Gastrocnemius medialis (tissue), 4 donors: ENCODE measurements around the gene NRDE2. TPM values are rescaled to one million over a fixed set of nuclear protein-coding genes. Genes with fewer than 3 reads are reported as not detected.
A peak's percentile ranks its signal among the peaks of the same experiment; 100 is the strongest.

Source experiments
- ATAC-seq, 2 donors: fragments of 150-250 bp; one replicate each; pipeline ENCODE4 v1.9.1; 2016
- DNase-seq, 2 donors: peaks; one replicate each; pipeline ENCODE4 v3.0.0-alpha.2; 2019
- H3K27ac ChIP-seq, 4 donors: fragments of 200-600 bp; sonication (generic); 1 replicate in 1 of 4; 2 replicates in 3 of 4; pipeline ENCODE4 v1.5.1; 2016 to 2018; ENCODE audit warnings: mild to moderate bottlenecking in 2 of 4, moderate library complexity in 1 of 4
- H3K27me3 ChIP-seq, 3 donors: fragments of 200-600 bp; sonication (generic) in 2 of 3; 1 replicate in 1 of 3; 2 replicates in 2 of 3; pipeline versions ENCODE4 v1.5.1 to v1.6.0; 2016 to 2019; ENCODE audit warnings: mild to moderate bottlenecking in 1 of 3, moderate library complexity in 1 of 3
- H3K36me3 ChIP-seq, 2 donors: fragments of 200-600 bp; sonication (generic) in 1 of 2; one replicate each; pipeline ENCODE4 v1.5.1; 2017 to 2018
- H3K4me1 ChIP-seq, 2 donors: fragments of 200-600 bp; sonication (generic) in 1 of 2; one replicate each; pipeline ENCODE4 v1.5.1; 2016 to 2017; ENCODE audit warnings: mild to moderate bottlenecking in 2 of 2
- H3K4me3 ChIP-seq, 4 donors: fragments of 200-600 bp; sonication (generic) in 3 of 4; 1 replicate in 1 of 4; 2 replicates in 3 of 4; pipeline ENCODE4 v1.5.1; 2016 to 2019; ENCODE audit warnings: mild to moderate bottlenecking in 2 of 4
- H3K9me3 ChIP-seq, 3 donors: fragments of 200-600 bp; sonication (generic) in 2 of 3; 1 replicate in 1 of 3; 2 replicates in 2 of 3; pipeline ENCODE4 v1.5.1; 2016 to 2019
- CTCF ChIP-seq, 5 experiments: fragments of 450-650 bp in 3 of 5; fragments of 200-600 bp in 2 of 5; sonication (generic) in 2 of 5; IDR thresholded peaks in 4 of 5; conservative IDR thresholded peaks in 1 of 5; 1 replicate in 4 of 5; 2 replicates in 1 of 5; pipeline ENCODE4 v1.5.1; 2016 to 2019; ENCODE audit warnings: antibody characterized with exemption in 5 of 5, mild to moderate bottlenecking in 3 of 5, moderate library complexity in 3 of 5
- POLR2A ChIP-seq, 2 donors: fragments of 450-650 bp; IDR thresholded peaks; one replicate each; pipeline ENCODE4 v1.6.1; 2017; ENCODE audit warnings: antibody characterized with exemption in 2 of 2, mild to moderate bottlenecking in 2 of 2, moderate library complexity in 2 of 2
- in situ Hi-C, 4 donors: fragments of 200-750 bp; cut with MboI; loops; one replicate each; pipeline versions ENCODE4 v1.15.0 to v1.8.0; 2017; ENCODE audit warnings: low sequenced_read_pairs in 4 of 4
- intact Hi-C: fragments of 100-400 bp; cut with DNase I; formaldehyde crosslinking; loops from one replicate; pipeline ENCODE4 v1.15.1; 2023; ENCODE audit warnings: low total_unique reads
- total RNA-seq, 4 donors: library from RNA; depleted of rRNA; stranded (reverse); fragments of >200 nt; gene quantifications; one replicate each; pipeline versions ENCODE4 v1.1.0 to v1.2.3, GENCODE V29; 2016

Gene NRDE2
- total RNA-seq, 4 donors from 2014 or later, result 7.5 to 11.8 (median 10.2) TPM

GRCh38 chr14:90375934-90376333 lies 44.2 kb upstream of the NRDE2 start:
- H3K27ac ChIP-seq, result no peak overlapping the region
- no peaks in the 10 kb centered on the region for H3K27me3 ChIP-seq
- H3K4me3 ChIP-seq, result no peak overlapping the region
- in situ Hi-C loops (loop anchor here in 3 of 4 donors (25.0 kb wide), 3 partner anchors 686 to 1814 kb away; partner anchors contain the start of genes PTPN21 (in 1 of the 3), RPS6KA5 (in 1 of the 3) and ZC3H14 (in 1 of the 3)), intact Hi-C loops (no loop called here)
- H3K4me1 ChIP-seq, result peaks cover 2 to 6% of the 10 kb centered on the region in 2 donors
- TF ChIP-seq CTCF (IDR thresholded peaks at IDR 0.05 in 4 of 5, conservative IDR thresholded peaks at IDR 0.05 in 1 of 5) (no peak), POLR2A (IDR thresholded peaks at IDR 0.05) (no peak)
- ATAC-seq (no peak), DNase-seq (no peak)
- no peaks in the 10 kb centered on the region for H3K9me3 ChIP-seq
- no peaks in the 10 kb centered on the region for H3K36me3 ChIP-seq

GRCh38 chr14:90374813-90375212 lies 43.1 kb upstream of the NRDE2 start:
- no peak for TF ChIP-seq CTCF (IDR thresholded peaks at IDR 0.05 in 4 of 5, conservative IDR thresholded peaks at IDR 0.05 in 1 of 5)
- TF ChIP-seq POLR2A (IDR thresholded peaks at IDR 0.05), result no peak
- Histone ChIP-seq H3K27ac (no peak overlapping the region), H3K4me1 (no peaks in the 10 kb centered on the region), H3K36me3 (no peaks in the 10 kb centered on the region), H3K9me3 (no peaks in the 10 kb centered on the region), H3K27me3 (no peaks in the 10 kb centered on the region), H3K4me3 (no peak overlapping the region)
- DNase-seq, result no peak
- intact Hi-C loops, result no loop called here
- in situ Hi-C loops, result loop anchor here in 3 of 4 donors (25.0 kb wide), 3 partner anchors 687 to 1813 kb away; partner anchors contain the start of genes PTPN21 (in 1 of the 3), RPS6KA5 (in 1 of the 3) and ZC3H14 (in 1 of the 3)
- ATAC-seq, result no peak

DNA sequence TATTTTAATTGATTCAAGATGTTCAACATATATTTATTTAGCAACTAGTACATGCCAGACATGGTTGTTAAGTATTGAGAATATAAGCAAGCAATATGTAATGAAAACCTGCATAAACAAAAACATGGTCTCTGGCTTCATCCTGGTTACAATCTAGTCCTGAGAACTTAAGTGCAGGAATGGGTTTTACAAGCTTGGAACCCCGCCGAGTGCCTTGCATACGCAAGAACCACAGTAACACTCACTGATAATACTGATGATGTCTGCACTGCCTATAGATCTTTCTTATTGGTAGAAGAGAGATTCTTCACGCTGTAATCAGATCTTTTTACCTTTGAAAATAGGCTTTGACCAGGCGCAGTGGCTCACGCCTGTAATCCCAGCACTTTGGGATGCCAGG lies 42.1 kb upstream of the NRDE2 start:
- in situ Hi-C loops, result no loop called here
- Histone ChIP-seq H3K4me3 (no peak overlapping the region), H3K4me1 (no peaks in the 10 kb centered on the region), H3K27ac (no peak overlapping the region), H3K36me3 (no peaks in the 10 kb centered on the region), H3K9me3 (no peaks in the 10 kb centered on the region), H3K27me3 (no peaks in the 10 kb centered on the region)
- no peak for TF ChIP-seq POLR2A (IDR thresholded peaks at IDR 0.05)
- TF ChIP-seq CTCF (IDR thresholded peaks at IDR 0.05 in 4 of 5, conservative IDR thresholded peaks at IDR 0.05 in 1 of 5), result no peak
- intact Hi-C loops, result no loop called here
- DNase-seq (no peak), ATAC-seq (no peak)

- H3K4me3 ChIP-seq, result no peak overlapping the region
- H3K4me1 ChIP-seq, result no peaks in the 10 kb centered on the region
- no peaks in the 10 kb centered on the region for H3K27me3 ChIP-seq
- H3K27ac ChIP-seq, result no peak overlapping the region
- H3K9me3 ChIP-seq, result no peaks in the 10 kb centered on the region
- intact Hi-C loops (no loop called here), in situ Hi-C loops (no loop called here)
- DNase-seq, result no peak
- no peaks in the 10 kb centered on the region for H3K36me3 ChIP-seq
- TF ChIP-seq CTCF (IDR thresholded peaks at IDR 0.05 in 4 of 5, conservative IDR thresholded peaks at IDR 0.05 in 1 of 5) (peak in 1 of 5 experiments; percentile 41), POLR2A (IDR thresholded peaks at IDR 0.05) (no peak)
- ATAC-seq, result peak in 1 of 2 donors; percentile 51
These were observed 37.4 kb upstream of the NRDE2 start for GRCh38 chr14:90368946-90369721.
